NOMO-1 treated with DMSO at 0.1 percent for 48 hours (cell line): ENCODE measurements around the gene SGTB.
"Not testable (repeated sequence)": the region's sequence is repeated elsewhere in the genome, so short reads cannot be mapped to it uniquely, and the experiment has no call there.

Experiments used
- DNase-seq: peaks from one replicate; lab custom pipeline; 2025; ENCODE audit not compliant: unreplicated experiment; lab: John Stamatoyannopoulos, UW

The SGTB gene

GRCh38 chr5:65674749-65675148 lies 47.2 kb downstream of the SGTB start:
- DNase-seq, result no peak

- peak; percentile 20 for DNase-seq
Measured at GRCh38 chr5:65672796-65673195, 49.1 kb downstream of the SGTB start.

- DNase-seq, result peak; percentile 81
Measured at GRCh38 chr5:65668696-65669095, 53.2 kb downstream of the SGTB start.

- DNase-seq, result no peak
Measured at GRCh38 chr5:65663804-65664521, 57.9 kb downstream of the SGTB start.

- DNase-seq, result no peak
Measured at GRCh38 chr5:65654713-65655112, 67.2 kb downstream of the SGTB start.

- DNase-seq, result no peak
Measured at GRCh38 chr5:65651144-65651543, 70.8 kb downstream of the SGTB start.

- no peak for DNase-seq
Measured at GRCh38 chr5:65647941-65648340, 74.0 kb downstream of the SGTB start.

- no peak for DNase-seq
Measured at GRCh38 chr5:65646938-65647337, 75.0 kb downstream of the SGTB start.

- DNase-seq, result no peak
Measured at GRCh38 chr5:65640240-65640639, 81.7 kb downstream of the SGTB start.

- DNase-seq, result no peak
Measured at GRCh38 chr5:65630981-65631380, 90.9 kb downstream of the SGTB start.

- DNase-seq, result peak; percentile 20
Measured at GRCh38 chr5:65625743-65626142, 96.2 kb downstream of the SGTB start.

GRCh38 chr5:65624571-65625555 lies 97.0 kb downstream of the SGTB start, which contains the start of the genes SHLD3 and TRAPPC13:
Gene SHLD3 (plus strand): TSS chr5:65625027. CDS start chr5:65629588, 4,561 bp downstream.
Gene TRAPPC13 (plus strand): TSS chr5:65625027. CDS start chr5:65625061, 34 bp downstream.
- DNase-seq, result peak; percentile 92

- peak; percentile 93 for DNase-seq
Measured at GRCh38 chr5:65624025-65624570, 97.8 kb downstream of the SGTB start, which contains the start of gene TRIM23. Gene TRIM23 (minus strand): TSS chr5:65624333. CDS start chr5:65624274, 59 bp downstream.

- DNase-seq, result no peak
Measured at GRCh38 chr5:65623482-65623881, 98.4 kb downstream of the SGTB start.

- not testable (repeated sequence) for DNase-seq
Measured at GRCh38 chr5:65621961-65622360, 99.9 kb downstream of the SGTB start.

- DNase-seq, result no peak
Measured at GRCh38 chr5:65620021-65620420, 101.9 kb downstream of the SGTB start.
